Parathyroid adenoma (tissue), 2 donors: ENCODE measurements around the gene VBP1.

Source experiments
- H2AFZ ChIP-seq: fragments of 300-600 bp; sonication (generic); one replicate; pipeline ENCODE4 v1.7.0; 2017; ENCODE audit warnings: antibody characterized with exemption, mild to moderate bottlenecking
- H3K27ac ChIP-seq: fragments of 300-600 bp; sonication (generic); one replicate; pipeline ENCODE4 v1.7.0; 2017
- H3K27me3 ChIP-seq: fragments of 300-600 bp; sonication (generic); one replicate; pipeline ENCODE4 v1.7.0; 2017; ENCODE audit warnings: low read length; ENCODE audit not compliant: control insufficient read depth, insufficient read depth
- H3K36me3 ChIP-seq: fragments of 300-600 bp; sonication (generic); one replicate; pipeline ENCODE4 v1.7.0; 2017; ENCODE audit warnings: low read length; ENCODE audit not compliant: control insufficient read depth, insufficient read depth
- H3K4me1 ChIP-seq: fragments of 300-600 bp; sonication (generic); one replicate; pipeline ENCODE4 v1.7.0; 2017; ENCODE audit warnings: control low read depth
- H3K4me2 ChIP-seq: fragments of 300-600 bp; sonication (generic); one replicate; pipeline ENCODE4 v1.7.0; 2017; ENCODE audit warnings: low read length
- H3K4me3 ChIP-seq: fragments of 300-600 bp; sonication (generic); one replicate; pipeline ENCODE4 v1.7.0; 2017; ENCODE audit warnings: low read depth, low read length
- H3K79me2 ChIP-seq: fragments of 300-600 bp; sonication (generic); one replicate; pipeline ENCODE4 v1.7.0; 2017; ENCODE audit warnings: control low read depth
- H3K9ac ChIP-seq: fragments of 300-600 bp; sonication (generic); one replicate; pipeline ENCODE4 v1.7.0; 2017; ENCODE audit warnings: mild to moderate bottlenecking
- H3K9me3 ChIP-seq: fragments of 300-600 bp; sonication (generic); one replicate; pipeline ENCODE4 v1.7.0; 2017; ENCODE audit warnings: low read length; ENCODE audit not compliant: control insufficient read depth
- CTCF ChIP-seq: fragments of 300-600 bp; sonication (generic); IDR thresholded peaks from one replicate; pipeline ENCODE4 v1.7.0; 2017; ENCODE audit warnings: antibody characterized with exemption, mild to moderate bottlenecking
- donor health status: primary hyperparathyroidism.

VBP1 gene

GRCh38 chrX:155211208-155211607 lies 5.1 kb upstream of the VBP1 start:
- H3K4me3 ChIP-seq, result no peak overlapping the region

GRCh38 chrX:155213731-155214130 lies 2.5 kb upstream of the VBP1 start:
- H3K4me2 ChIP-seq, result no peak overlapping the region
- no peak overlapping the region for H3K27ac ChIP-seq
- no peaks in the 10 kb centered on the region for H3K27me3 ChIP-seq
- no peak overlapping the region for H3K4me3 ChIP-seq
- TF ChIP-seq CTCF, result no peak
- no peaks in the 10 kb centered on the region for H3K36me3 ChIP-seq
- H3K9me3 ChIP-seq, result no peaks in the 10 kb centered on the region
- H3K79me2 ChIP-seq, result peaks cover 8% of the 10 kb centered on the region
- peaks cover 9% of the 10 kb centered on the region for H3K4me1 ChIP-seq
- no peak overlapping the region for H3K9ac ChIP-seq
- no peak overlapping the region for H2AFZ ChIP-seq

More at GRCh38 chrX:155211208-155211607, 5.1 kb upstream of the VBP1 start:
- Histone ChIP-seq H2AFZ (no peak overlapping the region), H3K4me2 (no peak overlapping the region), H3K79me2 (no peaks in the 10 kb centered on the region), H3K9me3 (no peaks in the 10 kb centered on the region), H3K4me1 (peaks cover 4% of the 10 kb centered on the region), H3K9ac (no peak overlapping the region), H3K27me3 (no peaks in the 10 kb centered on the region), H3K27ac (no peak overlapping the region), H3K36me3 (no peaks in the 10 kb centered on the region)
- no peak for TF ChIP-seq CTCF

- peak overlapping the region; percentile 97 for H2AFZ ChIP-seq
- H3K9me3 ChIP-seq, result no peaks in the 10 kb centered on the region
- TF ChIP-seq CTCF, result no peak
- peak overlapping the region; percentile 79 for H3K4me3 ChIP-seq
- H3K36me3 ChIP-seq, result no peaks in the 10 kb centered on the region
- no peak overlapping the region for H3K9ac ChIP-seq
- H3K4me1 ChIP-seq, result peaks cover 9% of the 10 kb centered on the region
- peak overlapping the region; percentile 71 for H3K4me2 ChIP-seq
- H3K27me3 ChIP-seq, result no peaks in the 10 kb centered on the region
- peak overlapping the region; percentile 90 for H3K27ac ChIP-seq
- H3K79me2 ChIP-seq, result peaks cover 8% of the 10 kb centered on the region
Observed at GRCh38 chrX:155215443-155216178, 649 bp upstream of the VBP1 start.

GRCh38 chrX:155216940-155217440 lies 730 bp downstream of the VBP1 start:
- Histone ChIP-seq H3K4me3 (peak overlapping the region; percentile 79), H3K79me2 (peaks cover 8% of the 10 kb centered on the region), H3K4me2 (peak overlapping the region; percentile 65), H3K9ac (no peak overlapping the region), H2AFZ (peak overlapping the region; percentile 97), H3K4me1 (peaks cover 9% of the 10 kb centered on the region), H3K9me3 (no peaks in the 10 kb centered on the region), H3K27me3 (no peaks in the 10 kb centered on the region), H3K27ac (peak overlapping the region; percentile 90), H3K36me3 (no peaks in the 10 kb centered on the region)
- no peak for TF ChIP-seq CTCF

- Histone ChIP-seq H3K27ac (no peak overlapping the region), H3K36me3 (no peaks in the 10 kb centered on the region), H3K9ac (no peak overlapping the region), H3K4me2 (no peak overlapping the region), H3K27me3 (no peaks in the 10 kb centered on the region), H3K4me1 (peaks cover 9% of the 10 kb centered on the region), H3K79me2 (peaks cover 8% of the 10 kb centered on the region), H3K4me3 (no peak overlapping the region), H3K9me3 (no peaks in the 10 kb centered on the region), H2AFZ (no peak overlapping the region)
- TF ChIP-seq CTCF, result no peak
Observed at GRCh38 chrX:155218777-155219176, 2.5 kb downstream of the VBP1 start.
